ENCODE data around the gene MMP15. TPM values are rescaled to one million over a fixed set of nuclear protein-coding genes. Genes with fewer than 3 reads are reported as not detected.
A peak's percentile ranks its signal among the peaks of the same experiment; 100 is the strongest.

MMP15 gene
- total RNA-seq, 5 donors from 2014 or later (not counting 1 experiment from before 2014, with no cell fraction given) = 0.30 to 1.3 (median 0.85) TPM

GRCh38 chr16:57998992-57999365 is 26.6 kb upstream of the MMP15 start:
- ATAC-seq (replicated peaks in 1 of 4) (no peak), DNase-seq (no peak)
- Histone ChIP-seq H3K4me1 (ENCODE audit: control insufficient read depth in 1 of 2, extremely low read depth in 1 of 2, insufficient read depth in 2 of 2, low read length in 2 of 2) (peaks cover 22 to 80% of the 10 kb centered on the region in 2 experiments), H3K36me3 (ENCODE audit: control insufficient read depth in 2 of 2, extremely low read depth in 1 of 2, insufficient read depth in 1 of 2, low read length in 1 of 2) (peaks cover 28 to 45% of the 10 kb centered on the region in 2 donors), H3K27ac (ENCODE audit: low read length) (peak overlapping the region; percentile 59), H3K9me3 (no peaks in the 10 kb centered on the region), H3K4me3 (ENCODE audit: control insufficient read depth in 1 of 2, extremely low read depth in 1 of 2, low read length in 1 of 2) (peak overlapping the region in 1 of 2 donors; percentile 73), H3K27me3 (replicated peaks in 1 of 2; ENCODE audit: control insufficient read depth in 2 of 2, extremely low read depth in 1 of 2, insufficient read depth in 2 of 2, low read length in 1 of 2) (no peaks in the 10 kb centered on the region)
- Mint-ChIP-seq H3K4me3 (peak overlapping the region; percentile 76 to 83 (median 79)), H3K27me3 (no peaks in the 10 kb centered on the region), H3K4me1 (peaks cover 48 to 76% (median 69%) of the 10 kb centered on the region in 3 donors), H3K9me3 (no peaks in the 10 kb centered on the region), H3K36me3 (peaks cover 20% of the 10 kb centered on the region), H3K27ac (peak overlapping the region; percentile 91 to 92)
- WGBS (ENCODE audit: insufficient coverage) = no CpG with 5 or more reads among the region's 3 CpGs
- ChIA-PET POLR2A (no interaction called here), CTCF (interaction anchor here (0.6 to 2.0 kb wide), 7 partner anchors 68 to 487 kb away, joined by 3 to 6 read pairs (median 3); partner anchors contain the start of gene CFAP20 (in 1 of the 2))

- POLR2A ChIA-PET = no interaction called here
- ATAC-seq (replicated peaks in 1 of 4) = peak in 2 of 4 experiments; percentile 18 to 28
These were observed 26.1 kb upstream of the MMP15 start for GRCh38 chr16:57999366-57999970.

GRCh38 chr16:57999971-58000705 is 25.4 kb upstream of the MMP15 start, which contains the start of gene ZNF319:
TSS of gene ZNF319 (minus strand) at chr16:58000672. CDS start at chr16:57998265, 2,407 bp downstream.
- Histone ChIP-seq H3K27me3 (replicated peaks in 1 of 2; ENCODE audit: control insufficient read depth in 2 of 2, extremely low read depth in 1 of 2, insufficient read depth in 2 of 2, low read length in 1 of 2) (no peaks in the 10 kb centered on the region), H3K36me3 (ENCODE audit: control insufficient read depth in 2 of 2, extremely low read depth in 1 of 2, insufficient read depth in 1 of 2, low read length in 1 of 2) (peaks cover 24 to 42% of the 10 kb centered on the region in 2 donors), H3K9me3 (no peaks in the 10 kb centered on the region), H3K27ac (ENCODE audit: low read length) (peak within 1 kb of the TSS; percentile 66), H3K4me1 (ENCODE audit: control insufficient read depth in 1 of 2, extremely low read depth in 1 of 2, insufficient read depth in 2 of 2, low read length in 2 of 2) (peaks cover 22 to 68% of the 10 kb centered on the region in 2 experiments), H3K4me3 (ENCODE audit: control insufficient read depth in 1 of 2, extremely low read depth in 1 of 2, low read length in 1 of 2) (peak within 1 kb of the TSS; percentile 79 to 81)
- Mint-ChIP-seq H3K9me3 (no peaks in the 10 kb centered on the region), H3K36me3 (peaks cover 19% of the 10 kb centered on the region), H3K4me1 (peaks cover 49 to 75% (median 67%) of the 10 kb centered on the region in 3 donors), H3K27me3 (no peaks in the 10 kb centered on the region), H3K4me3 (peak within 1 kb of the TSS; percentile 82 to 92 (median 90)), H3K27ac (peak within 1 kb of the TSS; percentile 91 to 93)
- DNase-seq (peak in 18 of 35 experiments; percentile 6 to 46 (median 21)), ATAC-seq (replicated peaks in 1 of 4) (peak; percentile 9 to 11 (median 11))
- ChIA-PET POLR2A (no interaction called here), CTCF (interaction anchor here in 1 of 2 donors (1.0 kb wide), 1 partner anchor 100 kb away, joined by 3 read pairs; no protein-coding TSS in a partner anchor)
- WGBS (ENCODE audit: insufficient coverage) = under 1% methylated on average over 83 of the region's 95 CpGs

More at GRCh38 chr16:57999366-57999970, 26.1 kb upstream of the MMP15 start:
- Histone ChIP-seq H3K36me3 (ENCODE audit: control insufficient read depth in 2 of 2, extremely low read depth in 1 of 2, insufficient read depth in 1 of 2, low read length in 1 of 2) (peaks cover 24 to 42% of the 10 kb centered on the region in 2 donors), H3K4me3 (ENCODE audit: control insufficient read depth in 1 of 2, extremely low read depth in 1 of 2, low read length in 1 of 2) (peak overlapping the region; percentile 63 to 73), H3K9me3 (no peaks in the 10 kb centered on the region), H3K27ac (ENCODE audit: low read length) (peak overlapping the region; percentile 59), H3K27me3 (replicated peaks in 1 of 2; ENCODE audit: control insufficient read depth in 2 of 2, extremely low read depth in 1 of 2, insufficient read depth in 2 of 2, low read length in 1 of 2) (no peaks in the 10 kb centered on the region), H3K4me1 (ENCODE audit: control insufficient read depth in 1 of 2, extremely low read depth in 1 of 2, insufficient read depth in 2 of 2, low read length in 2 of 2) (peaks cover 22 to 75% of the 10 kb centered on the region in 2 experiments)
- H3K27ac Mint-ChIP-seq = peak overlapping the region; percentile 91 to 92
- no peaks in the 10 kb centered on the region for H3K9me3 Mint-ChIP-seq
- peaks cover 18% of the 10 kb centered on the region for H3K36me3 Mint-ChIP-seq
- peak overlapping the region; percentile 76 to 83 (median 79) for H3K4me3 Mint-ChIP-seq
- 4% methylated on average over 3 of the region's 6 CpGs for WGBS (ENCODE audit: insufficient coverage)
- DNase-seq = peak in 25 of 35 experiments; percentile 8 to 65 (median 26)
- CTCF ChIA-PET = interaction anchor here (0.6 to 2.0 kb wide), 5 partner anchors 68 to 487 kb away, joined by 3 to 6 read pairs (median 3); partner anchors contain the start of gene CFAP20 (in 1 of the 2)
- H3K4me1 Mint-ChIP-seq = peaks cover 49 to 75% (median 68%) of the 10 kb centered on the region in 3 donors
- H3K27me3 Mint-ChIP-seq = no peaks in the 10 kb centered on the region

- H3K9me3 Mint-ChIP-seq = no peaks in the 10 kb centered on the region
- POLR2A ChIA-PET = interaction anchor here in 1 of 2 donors (0.7 kb wide), 1 partner anchor 194 kb away, joined by 6 read pairs; no protein-coding TSS in a partner anchor
- Histone ChIP-seq H3K27me3 (replicated peaks in 1 of 2; ENCODE audit: control insufficient read depth in 2 of 2, extremely low read depth in 1 of 2, insufficient read depth in 2 of 2, low read length in 1 of 2) (no peaks in the 10 kb centered on the region), H3K9me3 (no peaks in the 10 kb centered on the region), H3K4me3 (ENCODE audit: control insufficient read depth in 1 of 2, extremely low read depth in 1 of 2, low read length in 1 of 2) (peak within 1 kb of the TSS; percentile 79 to 81), H3K36me3 (ENCODE audit: control insufficient read depth in 2 of 2, extremely low read depth in 1 of 2, insufficient read depth in 1 of 2, low read length in 1 of 2) (peaks cover 15 to 33% of the 10 kb centered on the region in 2 donors), H3K27ac (ENCODE audit: low read length) (peak within 1 kb of the TSS; percentile 66), H3K4me1 (ENCODE audit: control insufficient read depth in 1 of 2, extremely low read depth in 1 of 2, insufficient read depth in 2 of 2, low read length in 2 of 2) (peaks cover 22 to 59% of the 10 kb centered on the region in 2 experiments)
- CTCF ChIA-PET = interaction anchor here (0.5 to 2.3 kb wide), 4 partner anchors 14 to 102 kb away, joined by 3 to 9 read pairs (median 4); no protein-coding TSS in a partner anchor
- H3K4me1 Mint-ChIP-seq = peaks cover 49 to 68% (median 63%) of the 10 kb centered on the region in 3 donors
- ATAC-seq (replicated peaks in 1 of 4) (peak; percentile 76 to 82 (median 80)), DNase-seq (peak; percentile 61 to 90 (median 76))
- H3K27me3 Mint-ChIP-seq = no peaks in the 10 kb centered on the region
- WGBS (ENCODE audit: insufficient coverage) = under 1% methylated on average over 75 of the region's 81 CpGs
- peak within 1 kb of the TSS; percentile 86 to 93 for H3K27ac Mint-ChIP-seq
- H3K4me3 Mint-ChIP-seq = peak within 1 kb of the TSS; percentile 82 to 92 (median 90)
- peaks cover 19% of the 10 kb centered on the region for H3K36me3 Mint-ChIP-seq
These were observed 24.6 kb upstream of the MMP15 start, which contains the start of gene USB1 for GRCh38 chr16:58000706-58001676. TSS of gene USB1 (plus strand) at chr16:58001407. CDS start at chr16:58001484, 77 bp downstream.

GRCh38 chr16:58001781-58002415 is 23.7 kb upstream of the MMP15 start:
- H3K4me1 ChIP-seq (ENCODE audit: control insufficient read depth in 1 of 2, extremely low read depth in 1 of 2, insufficient read depth in 2 of 2, low read length in 2 of 2) = peaks cover 22 to 50% of the 10 kb centered on the region in 2 experiments
- H3K27me3 ChIP-seq (replicated peaks in 1 of 2; ENCODE audit: control insufficient read depth in 2 of 2, extremely low read depth in 1 of 2, insufficient read depth in 2 of 2, low read length in 1 of 2) = no peaks in the 10 kb centered on the region
- H3K27me3 Mint-ChIP-seq = no peaks in the 10 kb centered on the region
- WGBS (ENCODE audit: insufficient coverage) = no CpG with 5 or more reads among the region's 10 CpGs
- H3K9me3 Mint-ChIP-seq = no peaks in the 10 kb centered on the region
- H3K9me3 ChIP-seq = no peaks in the 10 kb centered on the region
- no peak overlapping the region for H3K27ac ChIP-seq (ENCODE audit: low read length)
- no peak for DNase-seq
- CTCF ChIA-PET = interaction anchor here (0.5 to 2.3 kb wide), 3 partner anchors 13 to 103 kb away, joined by 3 to 9 read pairs (median 4); no protein-coding TSS in a partner anchor
- peak overlapping the region; percentile 82 to 92 (median 90) for H3K4me3 Mint-ChIP-seq
- POLR2A ChIA-PET = interaction anchor here (0.6 to 0.7 kb wide), 3 partner anchors 99 to 195 kb away, joined by 3 to 6 read pairs (median 3); no protein-coding TSS in a partner anchor
- H3K36me3 ChIP-seq (ENCODE audit: control insufficient read depth in 2 of 2, extremely low read depth in 1 of 2, insufficient read depth in 1 of 2, low read length in 1 of 2) = peaks cover 8 to 27% of the 10 kb centered on the region in 2 donors
- ATAC-seq (replicated peaks in 1 of 4) = no peak
- H3K4me1 Mint-ChIP-seq = peaks cover 49 to 64% (median 62%) of the 10 kb centered on the region in 3 donors
- peak overlapping the region in 1 of 2 donors; percentile 93 for H3K27ac Mint-ChIP-seq
- peak overlapping the region in 1 of 2 donors; percentile 81 for H3K4me3 ChIP-seq (ENCODE audit: control insufficient read depth in 1 of 2, extremely low read depth in 1 of 2, low read length in 1 of 2)
- H3K36me3 Mint-ChIP-seq = peaks cover 20% of the 10 kb centered on the region

Measured in T-cell (primary cell).